ENCODE data around the gene RNPEPL1. TPM values are rescaled to one million over a fixed set of nuclear protein-coding genes. Genes with fewer than 3 reads are reported as not detected.

Gene RNPEPL1
- total RNA-seq, 1 donor from 2014 or later = 40.5 TPM

DNA sequence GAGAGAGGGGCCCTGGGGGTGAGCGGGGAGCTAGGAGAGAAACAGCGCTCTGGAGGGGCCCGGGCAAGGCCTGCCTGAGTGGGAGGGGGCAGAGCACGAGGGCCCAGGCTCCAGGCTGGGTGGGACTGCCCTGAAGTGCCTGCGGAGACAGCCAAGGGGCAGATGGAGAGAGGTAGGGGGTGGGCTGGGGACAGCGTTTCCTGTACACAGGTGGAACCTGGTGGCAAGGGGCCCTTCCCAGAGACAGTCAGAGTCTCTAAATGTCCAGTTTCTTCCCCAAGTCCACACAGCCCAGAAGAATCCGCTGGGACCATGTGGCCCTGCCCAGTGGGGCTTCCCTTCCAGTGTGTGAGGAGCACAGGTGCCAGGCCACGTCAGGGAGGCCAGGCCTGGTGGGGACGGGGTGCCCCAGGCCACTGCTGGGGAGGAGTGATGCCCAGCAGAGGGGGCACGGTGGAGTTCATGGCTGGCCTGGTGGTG, 55.3 kb downstream of the RNPEPL1 start:
- no peak for DNase-seq (ENCODE audit: extremely low spot score, unreplicated experiment)
- H3K27ac Mint-ChIP-seq = no peak overlapping the region
- no peak overlapping the region for H3K4me3 Mint-ChIP-seq
- peaks cover 4% of the 10 kb centered on the region for H3K4me1 Mint-ChIP-seq (ENCODE audit: unreplicated experiment)
- H3K36me3 Mint-ChIP-seq = peaks cover 2% of the 10 kb centered on the region
- no peaks in the 10 kb centered on the region for H3K9me3 Mint-ChIP-seq
- TF ChIP-seq, protein P1, sequence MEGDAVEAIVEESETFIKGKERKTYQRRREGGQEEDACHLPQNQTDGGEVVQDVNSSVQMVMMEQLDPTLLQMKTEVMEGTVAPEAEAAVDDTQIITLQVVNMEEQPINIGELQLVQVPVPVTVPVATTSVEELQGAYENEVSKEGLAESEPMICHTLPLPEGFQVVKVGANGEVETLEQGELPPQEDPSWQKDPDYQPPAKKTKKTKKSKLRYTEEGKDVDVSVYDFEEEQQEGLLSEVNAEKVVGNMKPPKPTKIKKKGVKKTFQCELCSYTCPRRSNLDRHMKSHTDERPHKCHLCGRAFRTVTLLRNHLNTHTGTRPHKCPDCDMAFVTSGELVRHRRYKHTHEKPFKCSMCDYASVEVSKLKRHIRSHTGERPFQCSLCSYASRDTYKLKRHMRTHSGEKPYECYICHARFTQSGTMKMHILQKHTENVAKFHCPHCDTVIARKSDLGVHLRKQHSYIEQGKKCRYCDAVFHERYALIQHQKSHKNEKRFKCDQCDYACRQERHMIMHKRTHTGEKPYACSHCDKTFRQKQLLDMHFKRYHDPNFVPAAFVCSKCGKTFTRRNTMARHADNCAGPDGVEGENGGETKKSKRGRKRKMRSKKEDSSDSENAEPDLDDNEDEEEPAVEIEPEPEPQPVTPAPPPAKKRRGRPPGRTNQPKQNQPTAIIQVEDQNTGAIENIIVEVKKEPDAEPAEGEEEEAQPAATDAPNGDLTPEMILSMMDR (conservative IDR thresholded peaks at IDR 0.05) = no peak
- H3K27me3 Mint-ChIP-seq = no peaks in the 10 kb centered on the region

DNA sequence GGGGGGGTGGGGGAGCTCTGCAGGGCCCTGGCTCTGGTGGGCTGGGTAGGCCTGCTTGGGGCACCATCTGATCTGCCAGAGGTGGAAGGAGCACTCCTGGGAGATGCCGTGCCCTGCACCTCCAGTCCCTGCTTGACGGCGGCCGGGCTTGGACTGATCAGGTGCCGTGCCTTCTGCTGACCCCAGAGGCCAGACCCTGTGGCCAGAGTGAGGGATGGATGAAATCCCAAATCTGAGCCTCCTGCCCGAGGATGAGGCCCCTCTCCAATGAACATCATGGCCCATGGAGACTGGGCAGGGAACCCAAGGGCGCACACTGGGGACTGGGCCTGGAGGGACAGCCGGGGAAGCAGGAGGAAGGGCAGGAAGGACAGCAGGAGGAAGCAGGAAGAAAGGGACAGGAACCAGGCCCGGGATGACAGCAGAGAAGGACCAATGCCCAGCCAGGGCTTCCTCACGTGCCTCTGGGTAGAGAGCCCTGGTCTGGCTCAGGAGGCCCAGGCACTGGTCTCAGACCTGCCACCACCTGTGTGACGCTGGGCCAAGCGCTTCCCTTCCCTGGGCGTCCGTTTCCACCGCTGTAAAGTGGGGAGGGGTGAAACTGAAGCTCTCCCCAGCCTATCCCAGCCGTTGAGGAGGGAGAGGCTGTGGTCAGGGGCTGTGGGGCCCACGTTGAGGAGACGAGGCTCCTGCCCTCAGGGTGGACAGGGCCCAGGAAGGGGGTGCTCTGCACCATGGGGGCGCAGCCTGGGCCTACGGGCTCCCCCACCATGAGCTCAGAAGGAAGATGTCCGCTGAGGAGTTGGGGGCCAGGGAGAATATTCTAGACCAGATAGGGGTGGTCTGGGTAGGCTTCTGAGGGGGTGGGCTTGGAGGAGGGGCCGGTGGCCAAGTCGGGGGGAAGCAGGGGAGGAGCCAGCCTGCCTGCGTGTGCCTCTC, 56.0 kb downstream of the RNPEPL1 start:
- no peak overlapping the region for H3K27ac Mint-ChIP-seq
- TF ChIP-seq, protein P1 (conservative IDR thresholded peaks at IDR 0.05) = no peak

DNA sequence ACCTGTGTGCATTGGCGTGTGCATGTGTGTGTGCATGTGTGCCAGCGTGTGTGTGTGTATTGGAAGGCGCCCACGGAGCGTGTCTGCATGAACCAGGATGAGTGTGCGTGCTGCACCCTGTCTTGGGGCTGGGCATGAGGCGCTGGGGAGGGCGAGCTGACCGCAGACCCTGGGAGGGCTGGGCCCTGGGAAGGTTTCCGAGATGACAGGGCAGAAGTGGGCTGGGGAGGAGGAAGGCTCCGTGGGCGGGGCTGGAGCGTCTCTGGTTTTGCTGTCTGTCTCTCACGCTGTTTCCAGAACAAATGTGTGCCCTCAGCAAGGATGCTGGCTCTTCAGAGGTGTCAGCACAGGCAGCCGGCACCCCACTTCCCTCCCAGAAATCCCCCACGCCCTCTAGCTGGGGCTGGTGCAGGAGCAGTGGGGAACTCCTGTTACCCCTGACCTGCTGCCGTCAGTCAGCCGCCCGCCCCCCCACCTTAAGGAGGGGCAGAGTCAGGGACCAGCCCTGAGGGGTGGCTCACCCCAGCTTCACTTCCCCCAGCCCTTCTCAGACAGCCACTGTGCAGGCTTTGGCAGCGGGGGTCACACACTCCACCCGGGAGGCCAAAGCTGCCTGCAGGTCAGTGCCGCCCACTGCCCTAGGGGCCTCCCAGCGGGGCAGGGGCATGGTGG, 56.8 kb downstream of the RNPEPL1 start, which contains the start of gene GPR35:
GPR35 (plus strand) TSS at position 531 of the 672 bp plus-strand sequence. CDS start 4,473 bp downstream, outside the sequence.
- TF ChIP-seq, protein P1 (conservative IDR thresholded peaks at IDR 0.05) = no peak
- H3K27me3 Mint-ChIP-seq = no peaks in the 10 kb centered on the region
- no peak within 1 kb of the TSS for H3K27ac Mint-ChIP-seq
- no peaks in the 10 kb centered on the region for H3K36me3 Mint-ChIP-seq
- no peak within 1 kb of the TSS for H3K4me3 Mint-ChIP-seq
- peaks cover 4% of the 10 kb centered on the region for H3K4me1 Mint-ChIP-seq (ENCODE audit: unreplicated experiment)
- no peaks in the 10 kb centered on the region for H3K9me3 Mint-ChIP-seq
- DNase-seq (ENCODE audit: extremely low spot score, unreplicated experiment) = no peak

More for the DNA sequence above, 56.0 kb downstream of the RNPEPL1 start:
- Mint-ChIP-seq H3K9me3 (no peaks in the 10 kb centered on the region), H3K27me3 (no peaks in the 10 kb centered on the region), H3K36me3 (no peaks in the 10 kb centered on the region), H3K4me3 (no peak overlapping the region), H3K4me1 (ENCODE audit: unreplicated experiment) (peaks cover 4% of the 10 kb centered on the region)
- DNase-seq (ENCODE audit: extremely low spot score, unreplicated experiment) = no peak

- Mint-ChIP-seq H3K9me3 (no peaks in the 10 kb centered on the region), H3K36me3 (no peaks in the 10 kb centered on the region), H3K27ac (no peak overlapping the region), H3K27me3 (no peaks in the 10 kb centered on the region), H3K4me1 (ENCODE audit: unreplicated experiment) (peaks cover 4% of the 10 kb centered on the region), H3K4me3 (no peak overlapping the region)
- TF ChIP-seq, protein P1 (conservative IDR thresholded peaks at IDR 0.05) = no peak
- DNase-seq (ENCODE audit: extremely low spot score, unreplicated experiment) = no peak
These were observed 58.4 kb downstream of the RNPEPL1 start for GRCh38 chr2:240626531-240627300.
